HepG2 (cell line): Measurements from ENCODE around the gene NEURL2. TPM values are rescaled to one million over a fixed set of nuclear protein-coding genes. Genes with fewer than 3 reads are reported as not detected.
A peak's percentile ranks its signal among the peaks of the same experiment; 100 is the strongest.

ENCODE experiments used
- MBNL3 ChIP-seq: fragments of 250-450 bp; sonication (Bioruptor Pico); conservative IDR thresholded peaks from 2 replicates; pipeline ENCODE4 v1.8.0; 2022; ENCODE audit warnings: mild to moderate bottlenecking, inconsistent platforms
- MIER3 ChIP-seq: IDR thresholded peaks from 2 replicates; pipeline ENCODE4 v1.6.1; 2016; ENCODE audit warnings: missing compliant biosample characterization, borderline replicate concordance
- SAFB2 ChIP-seq: sonication (generic); formaldehyde crosslinking; IDR thresholded peaks from 2 replicates; pipeline ENCODE4 v1.5.1; 2020; ENCODE audit warnings: missing genetic modification reagents, low read depth, mild to moderate bottlenecking, borderline replicate concordance
- SP2 ChIP-seq: sonication (generic); formaldehyde crosslinking; IDR thresholded peaks from 2 replicates; pipeline ENCODE4 v1.5.1; 2020; ENCODE audit warnings: mild to moderate bottlenecking, missing genetic modification reagents
- U2AF1 ChIP-seq: fragments of 200-400 bp; formaldehyde crosslinking; optimal IDR thresholded peaks from 2 replicates; pipeline ENCODE3; 2017; ENCODE audit warnings: mild to moderate bottlenecking, low read depth, low read length
- U2AF2 ChIP-seq: fragments of 200-400 bp; formaldehyde crosslinking; IDR thresholded peaks from 2 replicates; pipeline ENCODE4 v1.6.1; 2017; ENCODE audit warnings: low read depth, mild to moderate bottlenecking, low read length
- ZNF251 ChIP-seq: sonication (generic); formaldehyde crosslinking; IDR thresholded peaks from 2 replicates; pipeline ENCODE4 v1.9.0; 2021; ENCODE audit warnings: mild to moderate bottlenecking, missing genetic modification reagents
- ZNF703 ChIP-seq: sonication (generic); formaldehyde crosslinking; IDR thresholded peaks from 2 replicates; pipeline ENCODE4 v1.5.1; 2020; ENCODE audit warnings: missing genetic modification reagents, mild to moderate bottlenecking, moderate library complexity, borderline replicate concordance
- polyA plus RNA-seq, 8 experiments: library from polyadenylated mRNA; depleted of rRNA in 3 of 8; stranded (reverse) in 7 of 8; unstranded in 1 of 8; fragments of >200 nt; fragmentation: Illumina TruSeq in 4 of 8; extraction: Trizol in 4 of 8; gene quantifications; 2 replicates each; pipeline versions ENCODE4 v1.2.1 to v1.2.3, GENCODE V29; 2011 to 2016; ENCODE audit warnings: low read depth in 4 of 8, missing spikeins in 1 of 8, mixed read lengths in 1 of 8; ENCODE audit not compliant: insufficient read depth in 1 of 8
- total RNA-seq, 5 experiments: library from RNA; depleted of rRNA; stranded (reverse); fragments of >200 nt; fragmentation: Illumina TruSeq; extraction: Trizol; gene quantifications; 2 replicates each; pipeline ENCODE4 v1.2.3, GENCODE V29; 2016; ENCODE audit warnings: low read depth in 1 of 5
- TF ChIP-seq, protein P1 (sequence below), 2 experiments: fragments of 450-650 bp in 1 of 2; sonication (generic) in 1 of 2; formaldehyde crosslinking in 1 of 2; IDR thresholded peaks; 2 replicates each; pipeline versions ENCODE4 v1.6.1 to v1.8.0; 2016 to 2022; ENCODE audit warnings: antibody characterized with exemption in 1 of 2, mild to moderate bottlenecking in 1 of 2, missing genetic modification reagents in 1 of 2
- TF ChIP-seq, protein P2 (sequence below): sonication (generic); formaldehyde crosslinking; IDR thresholded peaks from 2 replicates; pipeline ENCODE4 v1.4.0; 2020; ENCODE audit warnings: mild to moderate bottlenecking, missing genetic modification reagents, borderline replicate concordance
- TF ChIP-seq, protein P3 (sequence below): sonication (generic); formaldehyde crosslinking; IDR thresholded peaks from 2 replicates; pipeline ENCODE4 v1.4.0; 2020; ENCODE audit warnings: missing genetic modification reagents

Gene NEURL2
- total and polyA plus RNA-seq, 2 of the 13 experiments (the other 11 are each of a cell fraction or from before 2014, with no cell fraction given) = 7.2 to 9.7 TPM

DNA sequence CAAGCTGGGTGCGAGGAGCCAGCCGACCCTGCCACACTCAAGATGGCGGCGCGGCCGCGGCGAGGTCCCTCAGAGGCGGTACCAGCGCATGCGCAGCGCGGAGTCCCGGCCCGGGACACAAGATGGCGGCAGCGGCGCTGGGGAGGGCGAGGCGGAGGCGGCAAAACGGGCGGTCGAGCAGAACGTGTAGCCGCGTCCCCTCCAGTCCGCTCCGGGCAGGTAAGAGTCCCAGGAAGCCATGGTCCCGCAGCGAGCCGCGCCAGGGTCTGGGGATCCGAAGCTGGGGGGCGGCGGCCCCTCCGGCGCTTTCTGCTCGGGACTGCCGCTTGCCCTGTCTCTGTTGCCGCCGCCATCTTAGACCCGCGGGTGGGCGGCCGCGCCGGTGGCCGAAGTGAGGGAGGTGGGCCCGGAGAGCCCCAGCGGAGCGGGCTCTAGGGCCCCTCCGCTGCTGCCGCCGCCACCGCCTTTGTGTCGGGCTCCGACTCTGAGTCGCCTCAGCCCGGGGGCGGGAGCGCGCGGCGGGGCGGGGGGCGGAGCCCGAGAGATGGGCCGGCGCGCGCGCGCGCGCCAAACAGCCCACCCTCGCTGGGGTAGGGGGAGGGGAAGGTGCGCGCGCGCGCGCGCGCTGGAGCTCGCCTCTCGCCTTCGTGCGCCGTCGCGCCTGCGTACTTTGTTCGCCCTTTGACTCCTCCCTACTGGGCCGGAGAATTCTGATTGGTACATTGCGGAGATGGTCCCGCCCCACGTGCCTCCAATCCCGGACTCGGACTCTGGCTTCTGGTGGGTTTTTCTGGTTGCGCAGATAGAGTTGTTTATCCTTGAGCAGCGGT is 43.8 kb upstream of the NEURL2 start, which contains the start of gene PCIF1 (continued):
- TF ChIP-seq, protein P1, sequence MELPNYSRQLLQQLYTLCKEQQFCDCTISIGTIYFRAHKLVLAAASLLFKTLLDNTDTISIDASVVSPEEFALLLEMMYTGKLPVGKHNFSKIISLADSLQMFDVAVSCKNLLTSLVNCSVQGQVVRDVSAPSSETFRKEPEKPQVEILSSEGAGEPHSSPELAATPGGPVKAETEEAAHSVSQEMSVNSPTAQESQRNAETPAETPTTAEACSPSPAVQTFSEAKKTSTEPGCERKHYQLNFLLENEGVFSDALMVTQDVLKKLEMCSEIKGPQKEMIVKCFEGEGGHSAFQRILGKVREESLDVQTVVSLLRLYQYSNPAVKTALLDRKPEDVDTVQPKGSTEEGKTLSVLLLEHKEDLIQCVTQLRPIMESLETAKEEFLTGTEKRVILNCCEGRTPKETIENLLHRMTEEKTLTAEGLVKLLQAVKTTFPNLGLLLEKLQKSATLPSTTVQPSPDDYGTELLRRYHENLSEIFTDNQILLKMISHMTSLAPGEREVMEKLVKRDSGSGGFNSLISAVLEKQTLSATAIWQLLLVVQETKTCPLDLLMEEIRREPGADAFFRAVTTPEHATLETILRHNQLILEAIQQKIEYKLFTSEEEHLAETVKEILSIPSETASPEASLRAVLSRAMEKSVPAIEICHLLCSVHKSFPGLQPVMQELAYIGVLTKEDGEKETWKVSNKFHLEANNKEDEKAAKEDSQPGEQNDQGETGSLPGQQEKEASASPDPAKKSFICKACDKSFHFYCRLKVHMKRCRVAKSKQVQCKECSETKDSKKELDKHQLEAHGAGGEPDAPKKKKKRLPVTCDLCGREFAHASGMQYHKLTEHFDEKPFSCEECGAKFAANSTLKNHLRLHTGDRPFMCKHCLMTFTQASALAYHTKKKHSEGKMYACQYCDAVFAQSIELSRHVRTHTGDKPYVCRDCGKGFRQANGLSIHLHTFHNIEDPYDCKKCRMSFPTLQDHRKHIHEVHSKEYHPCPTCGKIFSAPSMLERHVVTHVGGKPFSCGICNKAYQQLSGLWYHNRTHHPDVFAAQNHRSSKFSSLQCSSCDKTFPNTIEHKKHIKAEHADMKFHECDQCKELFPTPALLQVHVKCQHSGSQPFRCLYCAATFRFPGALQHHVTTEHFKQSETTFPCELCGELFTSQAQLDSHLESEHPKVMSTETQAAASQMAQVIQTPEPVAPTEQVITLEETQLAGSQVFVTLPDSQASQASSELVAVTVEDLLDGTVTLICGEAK (IDR thresholded peaks at IDR 0.05) = no peak
- TF ChIP-seq, protein P1 (CRISPR knock-in tag; IDR thresholded peaks at IDR 0.05) = peak; percentile 82
- TF ChIP-seq SAFB2 (CRISPR knock-in tag) (peak; percentile 98), U2AF2 (0 out of 2 replicates have a peak, but pooled peaks have one; percentile 32), ZNF703 (peak; percentile 95; the same call in 1 of the 2 replicates), MBNL3 (CRISPR knock-in tag) (no peak), MIER3 (peak; percentile 93; the same call in 1 of the 2 replicates), U2AF1 (peak; percentile 91), ZNF251 (CRISPR knock-in tag) (peak; percentile 91; the same call in 1 of the 2 replicates), SP2 (CRISPR knock-in tag) (peak; percentile 84)
- TF ChIP-seq, protein P2, sequence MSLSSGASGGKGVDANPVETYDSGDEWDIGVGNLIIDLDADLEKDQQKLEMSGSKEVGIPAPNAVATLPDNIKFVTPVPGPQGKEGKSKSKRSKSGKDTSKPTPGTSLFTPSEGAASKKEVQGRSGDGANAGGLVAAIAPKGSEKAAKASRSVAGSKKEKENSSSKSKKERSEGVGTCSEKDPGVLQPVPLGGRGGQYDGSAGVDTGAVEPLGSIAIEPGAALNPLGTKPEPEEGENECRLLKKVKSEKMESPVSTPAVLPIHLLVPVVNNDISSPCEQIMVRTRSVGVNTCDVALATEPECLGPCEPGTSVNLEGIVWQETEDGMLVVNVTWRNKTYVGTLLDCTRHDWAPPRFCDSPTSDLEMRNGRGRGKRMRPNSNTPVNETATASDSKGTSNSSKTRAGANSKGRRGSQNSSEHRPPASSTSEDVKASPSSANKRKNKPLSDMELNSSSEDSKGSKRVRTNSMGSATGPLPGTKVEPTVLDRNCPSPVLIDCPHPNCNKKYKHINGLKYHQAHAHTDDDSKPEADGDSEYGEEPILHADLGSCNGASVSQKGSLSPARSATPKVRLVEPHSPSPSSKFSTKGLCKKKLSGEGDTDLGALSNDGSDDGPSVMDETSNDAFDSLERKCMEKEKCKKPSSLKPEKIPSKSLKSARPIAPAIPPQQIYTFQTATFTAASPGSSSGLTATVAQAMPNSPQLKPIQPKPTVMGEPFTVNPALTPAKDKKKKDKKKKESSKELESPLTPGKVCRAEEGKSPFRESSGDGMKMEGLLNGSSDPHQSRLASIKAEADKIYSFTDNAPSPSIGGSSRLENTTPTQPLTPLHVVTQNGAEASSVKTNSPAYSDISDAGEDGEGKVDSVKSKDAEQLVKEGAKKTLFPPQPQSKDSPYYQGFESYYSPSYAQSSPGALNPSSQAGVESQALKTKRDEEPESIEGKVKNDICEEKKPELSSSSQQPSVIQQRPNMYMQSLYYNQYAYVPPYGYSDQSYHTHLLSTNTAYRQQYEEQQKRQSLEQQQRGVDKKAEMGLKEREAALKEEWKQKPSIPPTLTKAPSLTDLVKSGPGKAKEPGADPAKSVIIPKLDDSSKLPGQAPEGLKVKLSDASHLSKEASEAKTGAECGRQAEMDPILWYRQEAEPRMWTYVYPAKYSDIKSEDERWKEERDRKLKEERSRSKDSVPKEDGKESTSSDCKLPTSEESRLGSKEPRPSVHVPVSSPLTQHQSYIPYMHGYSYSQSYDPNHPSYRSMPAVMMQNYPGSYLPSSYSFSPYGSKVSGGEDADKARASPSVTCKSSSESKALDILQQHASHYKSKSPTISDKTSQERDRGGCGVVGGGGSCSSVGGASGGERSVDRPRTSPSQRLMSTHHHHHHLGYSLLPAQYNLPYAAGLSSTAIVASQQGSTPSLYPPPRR = peak; percentile 67; the same call in 1 of the 2 replicates
- TF ChIP-seq, protein P3, sequence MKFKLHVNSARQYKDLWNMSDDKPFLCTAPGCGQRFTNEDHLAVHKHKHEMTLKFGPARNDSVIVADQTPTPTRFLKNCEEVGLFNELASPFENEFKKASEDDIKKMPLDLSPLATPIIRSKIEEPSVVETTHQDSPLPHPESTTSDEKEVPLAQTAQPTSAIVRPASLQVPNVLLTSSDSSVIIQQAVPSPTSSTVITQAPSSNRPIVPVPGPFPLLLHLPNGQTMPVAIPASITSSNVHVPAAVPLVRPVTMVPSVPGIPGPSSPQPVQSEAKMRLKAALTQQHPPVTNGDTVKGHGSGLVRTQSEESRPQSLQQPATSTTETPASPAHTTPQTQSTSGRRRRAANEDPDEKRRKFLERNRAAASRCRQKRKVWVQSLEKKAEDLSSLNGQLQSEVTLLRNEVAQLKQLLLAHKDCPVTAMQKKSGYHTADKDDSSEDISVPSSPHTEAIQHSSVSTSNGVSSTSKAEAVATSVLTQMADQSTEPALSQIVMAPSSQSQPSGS (CRISPR knock-in tag) = peak; percentile 82
